ENCODE results near the gene SCARF2.
A peak's percentile ranks its signal among the peaks of the same experiment; 100 is the strongest.

The SCARF2 gene

DNA sequence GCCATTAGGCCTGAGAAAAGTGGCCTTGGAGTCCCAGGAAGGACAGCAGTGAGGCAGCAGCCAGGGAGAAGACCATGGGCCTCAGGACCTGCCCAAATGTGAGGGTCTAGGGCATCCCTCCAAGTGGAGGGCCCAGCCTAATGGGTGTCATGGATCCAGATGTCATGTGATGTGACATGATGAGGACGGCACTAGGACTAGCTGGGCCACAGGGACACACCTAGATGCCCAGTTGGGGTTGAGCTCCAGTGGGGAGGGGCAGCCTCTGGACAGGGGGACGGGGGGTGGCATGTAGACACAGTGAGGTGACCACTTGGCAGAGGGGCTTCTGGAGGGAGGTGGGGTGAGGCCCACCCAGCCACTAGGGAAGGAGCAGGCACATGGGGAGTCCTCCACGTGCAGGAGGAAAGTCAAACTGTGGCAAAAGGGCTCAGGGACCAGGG lies 5.4 kb downstream of the SCARF2 start:
- peaks cover 12% of the 10 kb centered on the region for H3K4me1 ChIP-seq (ENCODE audit: insufficient read depth, low read length)
- no peak for DNase-seq
- H3K9ac ChIP-seq (ENCODE audit: low read depth, low read length): no peak overlapping the region
- no peak for ATAC-seq (ENCODE audit: insufficient read depth, low read depth)
- no peaks in the 10 kb centered on the region for H3K36me3 ChIP-seq (ENCODE audit: insufficient read depth, low read length)
- no peaks in the 10 kb centered on the region for H3K9me3 ChIP-seq (ENCODE audit: insufficient read depth, low read length, severe bottlenecking)
- peaks cover 3% of the 10 kb centered on the region; the same call in 1 of the 2 replicates for H4K20me1 ChIP-seq (ENCODE audit: insufficient read depth, low read length)
- no peaks in the 10 kb centered on the region for H3K27me3 ChIP-seq (ENCODE audit: insufficient read depth, low read length, poor library complexity)
- TF ChIP-seq EZH2 (IDR thresholded peaks at IDR 0.05; ENCODE audit: borderline replicate concordance, low read depth, low read length, severe bottlenecking) (no peak), CTCF (IDR thresholded peaks at IDR 0.05; ENCODE audit: borderline replicate concordance, extremely low read depth, low read length, poor library complexity, severe bottlenecking) (no peak)
- H3K79me2 ChIP-seq (ENCODE audit: insufficient read depth, low read length): no peaks in the 10 kb centered on the region
- no peak overlapping the region for H3K4me3 ChIP-seq (ENCODE audit: low read depth in 1 of 2, low read length in 2 of 2)
- H2AFZ ChIP-seq (ENCODE audit: low read depth, low read length): no peak overlapping the region
- no peak overlapping the region for H3K27ac ChIP-seq (ENCODE audit: low read length)
- no peak overlapping the region for H3K4me2 ChIP-seq (ENCODE audit: insufficient read depth, low read length)

DNA sequence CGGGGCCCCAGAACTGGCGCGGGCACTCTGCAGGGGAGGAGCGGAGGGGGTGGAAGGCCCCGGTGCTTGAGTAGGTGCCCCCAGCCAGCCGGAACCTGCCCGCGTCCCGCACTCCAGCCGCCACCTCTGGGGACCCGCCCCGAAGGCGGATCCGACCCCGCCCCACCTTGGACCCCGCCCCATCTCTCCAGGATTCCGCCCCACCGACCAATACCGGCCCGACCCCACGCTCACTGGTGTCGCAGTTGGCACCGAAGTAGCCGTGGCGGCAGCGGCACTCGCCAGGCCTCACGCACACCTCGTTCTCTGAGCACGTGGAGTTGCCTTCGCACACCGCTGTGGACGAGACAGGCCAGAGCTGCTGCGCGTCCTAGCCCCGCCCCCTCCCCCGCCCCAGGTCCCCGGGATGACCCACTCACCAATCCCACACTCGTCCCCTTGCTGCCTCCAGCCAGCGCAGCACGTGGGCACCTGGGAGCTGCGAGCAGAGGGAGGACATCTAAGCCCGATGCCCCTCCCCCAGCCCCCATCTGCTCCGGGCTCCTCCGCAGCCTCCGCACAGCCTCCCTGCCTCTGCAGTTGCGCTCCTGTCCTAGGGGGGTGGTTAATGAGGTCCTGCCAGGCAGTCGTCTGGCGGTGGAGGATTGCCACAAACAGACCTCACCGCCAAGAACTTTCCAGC lies 6.0 kb downstream of the SCARF2 start:
- no peaks in the 10 kb centered on the region for H3K36me3 ChIP-seq (ENCODE audit: insufficient read depth, low read length)
- H3K9me3 ChIP-seq (ENCODE audit: insufficient read depth, low read length, severe bottlenecking): no peaks in the 10 kb centered on the region
- no peak overlapping the region for H3K4me2 ChIP-seq (ENCODE audit: insufficient read depth, low read length)
- no peak overlapping the region for H3K9ac ChIP-seq (ENCODE audit: low read depth, low read length)
- no peaks in the 10 kb centered on the region for H3K79me2 ChIP-seq (ENCODE audit: insufficient read depth, low read length)
- H3K4me1 ChIP-seq (ENCODE audit: insufficient read depth, low read length): peaks cover 12% of the 10 kb centered on the region
- peaks cover 3% of the 10 kb centered on the region; the same call in 1 of the 2 replicates for H4K20me1 ChIP-seq (ENCODE audit: insufficient read depth, low read length)
- no peak for TF ChIP-seq EZH2 (IDR thresholded peaks at IDR 0.05; ENCODE audit: borderline replicate concordance, low read depth, low read length, severe bottlenecking)
- no peak for TF ChIP-seq CTCF (IDR thresholded peaks at IDR 0.05; ENCODE audit: borderline replicate concordance, extremely low read depth, low read length, poor library complexity, severe bottlenecking)
- DNase-seq (no peak), ATAC-seq (ENCODE audit: insufficient read depth, low read depth) (no peak)
- no peaks in the 10 kb centered on the region for H3K27me3 ChIP-seq (ENCODE audit: insufficient read depth, low read length, poor library complexity)
- H3K4me3 ChIP-seq (ENCODE audit: low read depth in 1 of 2, low read length in 2 of 2): no peak overlapping the region
- H2AFZ ChIP-seq (ENCODE audit: low read depth, low read length): no peak overlapping the region
- H3K27ac ChIP-seq (ENCODE audit: low read length): no peak overlapping the region

DNA sequence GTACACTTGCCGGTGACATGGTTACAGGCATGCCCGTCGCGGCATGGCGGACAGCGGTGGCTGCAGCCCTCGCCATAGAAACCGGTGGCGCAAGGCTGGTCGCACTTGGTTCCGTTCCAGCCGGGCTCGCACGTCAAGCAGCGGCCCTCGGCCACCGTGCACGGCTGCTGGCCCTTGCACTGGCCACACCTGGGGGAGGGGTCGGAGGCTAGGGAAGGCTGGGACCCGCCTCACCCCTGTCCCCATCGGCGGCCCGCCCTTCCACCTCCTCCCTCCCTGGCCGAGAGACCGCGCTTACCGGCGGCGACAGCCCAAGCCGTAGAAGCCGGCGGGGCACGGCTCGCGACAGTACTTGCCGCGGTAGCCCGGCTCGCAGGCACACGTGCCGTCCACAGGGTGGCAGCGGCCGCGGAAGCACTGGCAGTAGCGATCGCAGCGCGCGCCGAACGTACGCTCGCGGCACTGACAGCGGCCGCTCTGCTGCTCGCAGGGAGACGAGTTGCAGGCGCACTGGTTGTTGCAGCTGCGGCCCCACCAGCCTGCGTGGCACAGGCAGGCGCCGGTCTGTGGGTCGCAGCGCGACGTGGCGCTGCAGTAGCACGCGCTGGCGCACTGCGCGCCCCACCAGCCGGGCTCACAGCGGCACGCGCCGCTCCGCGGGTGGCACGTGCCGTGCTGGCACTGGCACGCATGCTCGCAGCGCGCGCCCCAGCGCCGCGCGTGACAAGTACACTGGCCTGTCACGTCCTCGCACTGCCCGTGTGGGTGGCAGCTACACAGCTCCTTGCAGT lies 6.7 kb downstream of the SCARF2 start:
- no peak overlapping the region for H3K27ac ChIP-seq (ENCODE audit: low read length)
- peaks cover 3% of the 10 kb centered on the region; the same call in 1 of the 2 replicates for H4K20me1 ChIP-seq (ENCODE audit: insufficient read depth, low read length)
- H3K4me2 ChIP-seq (ENCODE audit: insufficient read depth, low read length): no peak overlapping the region
- H3K79me2 ChIP-seq (ENCODE audit: insufficient read depth, low read length): no peaks in the 10 kb centered on the region
- no peaks in the 10 kb centered on the region for H3K27me3 ChIP-seq (ENCODE audit: insufficient read depth, low read length, poor library complexity)
- no peak overlapping the region for H3K4me3 ChIP-seq (ENCODE audit: low read depth in 1 of 2, low read length in 2 of 2)
- no peak overlapping the region for H3K9ac ChIP-seq (ENCODE audit: low read depth, low read length)
- no peak overlapping the region for H2AFZ ChIP-seq (ENCODE audit: low read depth, low read length)
- no peak for ATAC-seq (ENCODE audit: insufficient read depth, low read depth)
- no peak for DNase-seq
- peaks cover 12% of the 10 kb centered on the region for H3K4me1 ChIP-seq (ENCODE audit: insufficient read depth, low read length)
- H3K36me3 ChIP-seq (ENCODE audit: insufficient read depth, low read length): no peaks in the 10 kb centered on the region
- TF ChIP-seq EZH2 (IDR thresholded peaks at IDR 0.05; ENCODE audit: borderline replicate concordance, low read depth, low read length, severe bottlenecking) (no peak), CTCF (IDR thresholded peaks at IDR 0.05; ENCODE audit: borderline replicate concordance, extremely low read depth, low read length, poor library complexity, severe bottlenecking) (peak; percentile 31)
- H3K9me3 ChIP-seq (ENCODE audit: insufficient read depth, low read length, severe bottlenecking): no peaks in the 10 kb centered on the region
